MM.1S (cell line): ENCODE measurements around the gene ZNF664.
A peak's percentile ranks its signal among the peaks of the same experiment; 100 is the strongest.

Experiments used
- DNase-seq: peaks from one replicate; pipeline ENCODE4 v3.0.0-alpha.2; 2015
- H2AFZ ChIP-seq: fragments of 300-600 bp; sonication (generic); 2 replicates; pipeline ENCODE4 v1.6.0; 2016; ENCODE audit warnings: antibody characterized with exemption, low read length
- H3F3A ChIP-seq: fragments of 300-600 bp; sonication (generic); 2 replicates; pipeline ENCODE4 v1.6.1; 2016; ENCODE audit warnings: mild to moderate bottlenecking, antibody characterized with exemption, low read length, moderate library complexity, mixed read lengths; ENCODE audit not compliant: insufficient read depth
- H3K27ac ChIP-seq: fragments of 300-600 bp; sonication (generic); 2 replicates; pipeline ENCODE4 v1.5.1; 2016; ENCODE audit warnings: mild to moderate bottlenecking, low read length
- H3K27me3 ChIP-seq: fragments of 300-600 bp; sonication (generic); replicated peaks from 2 replicates; pipeline ENCODE4 v1.6.0; 2016; ENCODE audit warnings: low read length; ENCODE audit not compliant: insufficient read depth
- H3K36me3 ChIP-seq: fragments of 300-600 bp; sonication (generic); replicated peaks from 2 replicates; pipeline ENCODE4 v1.6.1; 2016; ENCODE audit warnings: mild to moderate bottlenecking, low read length, mixed read lengths; ENCODE audit not compliant: insufficient read depth
- H3K4me1 ChIP-seq: fragments of 300-600 bp; sonication (generic); 2 replicates; pipeline ENCODE4 v1.6.1; 2016; ENCODE audit warnings: low read length, mixed read lengths
- H3K4me2 ChIP-seq: fragments of 300-600 bp; sonication (generic); 2 replicates; pipeline ENCODE4 v1.6.0; 2016; ENCODE audit warnings: low read depth, low read length
- H3K4me3 ChIP-seq: fragments of 300-600 bp; sonication (generic); 2 replicates; pipeline ENCODE4 v1.5.1; 2016; ENCODE audit warnings: low read length, mixed read lengths
- H3K79me2 ChIP-seq: fragments of 300-600 bp; sonication (generic); 2 replicates; pipeline ENCODE4 v1.6.1; 2016; ENCODE audit warnings: mixed run types, low read length, mixed read lengths
- H3K9ac ChIP-seq: fragments of 300-600 bp; sonication (generic); 2 replicates; pipeline ENCODE4 v1.6.1; 2016; ENCODE audit warnings: low read length, mixed read lengths
- H3K9me2 ChIP-seq: fragments of 300-600 bp; sonication (generic); replicated peaks from 2 replicates; pipeline ENCODE4 v1.6.1; 2016; ENCODE audit warnings: mild to moderate bottlenecking, low read length, mixed read lengths; ENCODE audit not compliant: insufficient read depth
- H3K9me3 ChIP-seq: fragments of 300-600 bp; sonication (generic); replicated peaks from 2 replicates; pipeline ENCODE4 v1.6.1; 2016; ENCODE audit warnings: mild to moderate bottlenecking, low read length, mixed read lengths; ENCODE audit not compliant: insufficient read depth
- H4K20me1 ChIP-seq: fragments of 300-600 bp; sonication (generic); 2 replicates; pipeline ENCODE4 v1.6.1; 2016; ENCODE audit warnings: mild to moderate bottlenecking, low read length, moderate library complexity, mixed read lengths; ENCODE audit not compliant: insufficient read depth
- CTCF ChIP-seq: fragments of 300-600 bp; sonication (generic); IDR thresholded peaks from 2 replicates; pipeline ENCODE4 v1.5.1; 2016; ENCODE audit warnings: antibody characterized with exemption, low read length, mixed read lengths
- EZH2 ChIP-seq: fragments of 300-600 bp; sonication (generic); optimal IDR thresholded peaks from 2 replicates; pipeline ENCODE3; 2017; ENCODE audit warnings: low read depth, mild to moderate bottlenecking, antibody characterized with exemption, low read length, mixed read lengths
- EZH2phosphoT487 ChIP-seq: fragments of 300-600 bp; sonication (generic); IDR thresholded peaks from 2 replicates; pipeline ENCODE4 v1.6.1; 2018; ENCODE audit warnings: antibody characterized with exemption, low read length

The ZNF664 gene

DNA sequence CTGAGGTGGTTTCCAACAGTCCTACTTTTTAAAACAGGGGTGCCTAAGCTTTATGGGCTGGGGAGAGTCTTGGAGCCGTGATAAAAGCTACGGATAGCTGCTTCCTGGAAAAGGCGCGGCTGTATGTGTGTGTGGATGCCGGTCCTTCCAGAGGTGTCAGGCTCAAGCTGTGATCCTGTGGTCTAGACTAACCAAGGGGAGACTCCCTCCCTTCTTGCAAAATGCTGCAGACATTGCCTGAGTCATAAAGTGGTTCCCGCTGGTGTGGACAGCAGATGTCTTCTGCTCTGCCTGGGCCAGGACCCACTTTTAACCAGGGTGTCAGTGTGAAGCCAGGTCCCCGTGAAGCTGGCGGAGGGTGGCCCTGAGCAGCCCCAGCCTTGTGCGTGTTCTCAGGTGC, 38.2 kb upstream of the ZNF664 start:
- Histone ChIP-seq H4K20me1 (no peaks in the 10 kb centered on the region), H3K27me3 (no peaks in the 10 kb centered on the region), H3K9ac (no peak overlapping the region), H3K9me2 (no peaks in the 10 kb centered on the region), H3K9me3 (no peaks in the 10 kb centered on the region), H3K36me3 (no peaks in the 10 kb centered on the region), H2AFZ (no peak overlapping the region), H3K4me2 (no peak overlapping the region), H3K4me1 (no peaks in the 10 kb centered on the region), H3K4me3 (no peak overlapping the region), H3K79me2 (no peaks in the 10 kb centered on the region), H3F3A (no peaks in the 10 kb centered on the region), H3K27ac (no peak overlapping the region)
- DNase-seq: no peak
- TF ChIP-seq EZH2phosphoT487: no peak

DNA sequence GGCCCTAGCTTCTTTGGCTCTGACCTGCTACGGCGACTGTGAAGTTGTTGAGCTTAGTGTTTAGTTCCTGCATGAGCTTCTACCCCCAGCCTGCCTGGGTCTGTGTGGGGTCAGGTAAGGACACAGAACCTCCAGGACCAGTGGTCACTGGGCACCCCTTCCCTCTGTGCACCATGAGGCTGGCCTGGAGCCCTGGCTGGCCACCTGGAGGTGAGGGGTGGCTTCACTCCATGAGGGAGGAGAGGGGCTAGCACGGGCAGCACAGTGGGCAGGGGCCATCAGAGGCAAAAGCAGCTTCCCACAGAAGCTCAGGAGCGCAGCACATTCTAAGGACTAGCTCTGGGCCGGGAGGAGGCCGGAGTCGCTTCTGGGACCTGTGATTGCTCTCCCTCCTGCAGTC, 37.1 kb upstream of the ZNF664 start:
- no peak overlapping the region for H2AFZ ChIP-seq
- no peaks in the 10 kb centered on the region for H3K4me1 ChIP-seq
- TF ChIP-seq EZH2phosphoT487: no peak

GRCh38 chr12:123936471-123936870, 36.5 kb upstream of the ZNF664 start:
- H2AFZ ChIP-seq: no peak overlapping the region
- H3K4me1 ChIP-seq: no peaks in the 10 kb centered on the region
- DNase-seq: no peak
- H3K9ac ChIP-seq: no peak overlapping the region
- H3K9me3 ChIP-seq: no peaks in the 10 kb centered on the region
- H4K20me1 ChIP-seq: no peaks in the 10 kb centered on the region
- no peaks in the 10 kb centered on the region for H3K9me2 ChIP-seq
- no peak overlapping the region for H3K27ac ChIP-seq
- no peaks in the 10 kb centered on the region for H3K36me3 ChIP-seq
- TF ChIP-seq CTCF (no peak), EZH2 (no peak), EZH2phosphoT487 (no peak)
- no peak overlapping the region for H3K4me2 ChIP-seq
- no peaks in the 10 kb centered on the region for H3K79me2 ChIP-seq
- no peaks in the 10 kb centered on the region for H3K27me3 ChIP-seq
- no peak overlapping the region for H3K4me3 ChIP-seq
- no peaks in the 10 kb centered on the region for H3F3A ChIP-seq

More for the DNA sequence above, 37.1 kb upstream of the ZNF664 start:
- H3K9ac ChIP-seq: no peak overlapping the region
- no peak overlapping the region for H3K27ac ChIP-seq
- H3K36me3 ChIP-seq: no peaks in the 10 kb centered on the region
- H3K9me3 ChIP-seq: no peaks in the 10 kb centered on the region
- no peak overlapping the region for H3K4me2 ChIP-seq
- H4K20me1 ChIP-seq: no peaks in the 10 kb centered on the region
- H3K4me3 ChIP-seq: no peak overlapping the region
- H3K27me3 ChIP-seq: no peaks in the 10 kb centered on the region
- H3F3A ChIP-seq: no peaks in the 10 kb centered on the region
- no peaks in the 10 kb centered on the region for H3K79me2 ChIP-seq
- DNase-seq: no peak
- no peaks in the 10 kb centered on the region for H3K9me2 ChIP-seq

DNA sequence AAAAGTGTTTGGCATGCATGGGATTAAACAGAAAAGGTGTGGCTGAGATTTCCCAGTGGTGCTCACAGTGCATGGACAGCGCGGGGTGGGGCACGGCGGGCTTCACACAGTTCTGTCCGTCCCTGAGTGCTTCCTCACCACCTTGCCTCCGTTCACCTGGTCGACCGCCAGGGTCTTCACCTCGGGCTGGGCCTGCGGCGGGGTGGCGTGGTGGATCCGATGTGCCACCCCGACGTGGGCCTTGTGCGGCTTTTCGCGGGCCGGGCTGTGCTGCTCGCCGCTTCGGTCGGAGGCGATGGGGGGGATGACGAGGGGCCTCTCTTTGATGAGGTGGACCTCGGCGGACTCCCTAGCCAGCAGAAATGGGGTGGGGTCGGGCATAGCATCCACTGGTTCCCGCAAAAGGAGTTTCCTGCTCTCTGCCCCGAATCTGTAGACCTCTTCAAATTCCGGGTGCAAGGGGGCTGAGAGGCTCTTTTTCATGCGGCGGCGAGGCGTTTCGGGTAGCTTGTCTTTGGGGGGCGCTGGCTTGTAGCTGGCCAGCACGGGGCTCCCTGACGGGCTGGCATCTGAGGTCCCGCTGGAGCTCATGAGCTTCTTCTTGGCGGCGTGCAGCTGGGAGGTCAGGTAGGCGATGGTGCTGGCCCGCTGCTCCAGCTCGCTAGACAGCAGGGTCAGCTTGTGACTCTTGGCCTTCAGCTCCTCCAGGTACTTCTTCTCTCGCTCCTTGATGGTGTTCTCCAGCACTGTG, 35.9 kb upstream of the ZNF664 start:
- H3K79me2 ChIP-seq: no peaks in the 10 kb centered on the region
- H3K36me3 ChIP-seq: no peaks in the 10 kb centered on the region
- H4K20me1 ChIP-seq: no peaks in the 10 kb centered on the region
- peak overlapping the region; percentile 52; the same call in 1 of the 2 replicates for H3K4me2 ChIP-seq
- H2AFZ ChIP-seq: no peak overlapping the region
- DNase-seq: no peak
- TF ChIP-seq CTCF (no peak), EZH2phosphoT487 (no peak), EZH2 (no peak)
- no peaks in the 10 kb centered on the region for H3K9me3 ChIP-seq
- H3K4me3 ChIP-seq: no peak overlapping the region
- no peaks in the 10 kb centered on the region for H3F3A ChIP-seq
- H3K9me2 ChIP-seq: no peaks in the 10 kb centered on the region
- no peak overlapping the region for H3K9ac ChIP-seq
- H3K4me1 ChIP-seq: no peaks in the 10 kb centered on the region
- peak overlapping the region; percentile 22; the same call in 1 of the 2 replicates for H3K27ac ChIP-seq
- H3K27me3 ChIP-seq: no peaks in the 10 kb centered on the region
